Hindlimb muscle (tissue), 1 donor: Measurements from ENCODE around the gene PDGFRB. TPM values are rescaled to one million over a fixed set of nuclear protein-coding genes. Genes with fewer than 3 reads are reported as not detected.

ENCODE experiments used
- DNase-seq: peaks from one replicate; pipeline ENCODE4 v3.0.0-alpha.2; 2013
- polyA plus RNA-seq: library from polyadenylated mRNA; unstranded; fragments of 120-200 nt; gene quantifications from one replicate; pipeline ENCODE4 v1.2.1, GENCODE V29; 2013; ENCODE audit not compliant: insufficient read length

Gene PDGFRB
- polyA plus RNA-seq, 1 donor: 174 TPM

DNA sequence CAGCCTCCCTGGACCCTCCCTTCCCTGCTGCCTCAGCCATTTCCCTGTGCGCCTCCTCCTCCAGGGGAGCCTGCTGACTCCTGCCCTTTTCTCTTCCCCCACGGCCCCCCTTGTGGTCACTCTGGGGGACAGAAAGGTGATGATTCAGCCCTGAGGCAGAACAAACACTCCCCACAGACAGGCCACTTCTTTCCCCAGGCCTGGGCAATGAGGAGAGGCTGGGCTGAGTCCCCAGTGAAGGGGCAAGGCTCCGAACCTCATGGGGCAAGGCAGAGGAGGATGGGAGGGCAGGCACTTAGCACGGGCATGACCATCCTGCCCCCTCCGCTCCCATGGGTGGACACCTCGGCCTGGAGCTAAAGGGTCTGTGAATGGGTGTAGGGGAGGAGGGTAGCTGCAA is 90.3 kb downstream of the PDGFRB start:
- DNase-seq: no peak

DNA sequence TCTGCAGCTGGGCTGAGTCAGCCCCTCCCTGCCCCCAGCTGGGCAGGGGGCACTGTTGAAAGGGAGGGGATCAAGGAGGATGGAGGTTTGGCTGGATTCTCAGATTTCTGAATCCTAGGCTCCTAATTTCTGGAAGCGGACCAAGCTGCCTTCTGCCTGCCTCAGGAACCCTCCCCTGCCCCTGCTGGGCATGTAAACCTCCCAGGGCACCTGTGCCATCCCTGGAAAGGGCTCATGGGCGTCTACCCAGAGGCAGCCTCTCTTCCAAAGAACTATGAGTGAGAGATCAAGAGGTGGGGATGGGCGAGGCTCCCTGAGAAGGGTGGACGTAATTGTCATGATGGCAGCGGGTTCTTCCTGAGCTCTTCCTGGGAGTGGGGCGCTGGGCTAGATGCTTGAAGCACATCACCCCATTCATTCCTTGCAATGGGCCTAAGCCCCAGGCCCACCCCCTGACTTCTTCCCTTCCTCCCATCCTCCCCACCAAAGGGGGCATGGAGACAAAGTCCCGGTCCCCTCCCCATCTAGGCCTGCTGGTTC is 90.9 kb downstream of the PDGFRB start:
- no peak for DNase-seq

Other genes with a start within 250 kb of the PDGFRB start
- gene PDE6A, start 211.1 kb downstream of the PDGFRB start, polyA plus RNA-seq: 0.09 TPM
- gene SLC26A2, start 195.1 kb downstream of the PDGFRB start, polyA plus RNA-seq: 8.6 TPM
- 2.2 TPM for gene TIGD6, start 155.2 kb downstream of the PDGFRB start, polyA plus RNA-seq
- 22.5 TPM for gene HMGXB3, start 155.1 kb downstream of the PDGFRB start, polyA plus RNA-seq
- 45.1 TPM for gene CSF1R, start 69.3 kb downstream of the PDGFRB start, polyA plus RNA-seq
- gene CDX1, start 10.9 kb upstream of the PDGFRB start, polyA plus RNA-seq: 0.19 TPM
- gene SLC6A7, start 34.2 kb upstream of the PDGFRB start, polyA plus RNA-seq: 0.22 TPM
- gene CAMK2A, start 133.9 kb upstream of the PDGFRB start, polyA plus RNA-seq: 116 TPM
- gene ARSI, start 147.1 kb upstream of the PDGFRB start, polyA plus RNA-seq: 8.2 TPM
- gene TCOF1, start 201.9 kb upstream of the PDGFRB start, polyA plus RNA-seq: 23.5 TPM